GM12891 (cell line): ENCODE results near the gene SNX32.
A peak's percentile ranks its signal among the peaks of the same experiment; 100 is the strongest.

Source experiments
- DNase-seq: peaks from one replicate; pipeline ENCODE4 v3.0.0; 2011; ENCODE audit warnings: low spot score; ENCODE audit not compliant: insufficient read length
- FAIRE-seq: peaks from 2 replicates; lab custom pipeline; 2011; peaks lifted over from hg19 to GRCh38; lab: Jason Lieb, UNC
- PAX5 ChIP-seq: IDR thresholded peaks from 2 replicates; pipeline ENCODE4 v1.6.1; 2011; ENCODE audit warnings: low read length, moderate library complexity, mild to moderate bottlenecking; ENCODE audit not compliant: insufficient read depth, severe bottlenecking
- POLR2A ChIP-seq: IDR thresholded peaks from 2 replicates; pipeline ENCODE4 v1.6.1; 2011; ENCODE audit warnings: low read depth, low read length, control low read depth
- POLR2AphosphoS5 ChIP-seq: IDR thresholded peaks from 2 replicates; pipeline ENCODE4 v1.6.1; 2011; ENCODE audit warnings: low read depth, low read length, control low read depth
- POU2F2 ChIP-seq: IDR thresholded peaks from 2 replicates; pipeline ENCODE4 v1.6.1; 2011; ENCODE audit warnings: low read depth, mild to moderate bottlenecking, control low read depth, low read length, moderate library complexity
- SPI1 ChIP-seq: IDR thresholded peaks from 2 replicates; pipeline ENCODE4 v1.6.1; 2011; ENCODE audit warnings: low read depth, low read length, control low read depth
- TAF1 ChIP-seq: IDR thresholded peaks from 2 replicates; pipeline ENCODE4 v1.6.1; 2011; ENCODE audit warnings: low read depth, low read length, control low read depth

The SNX32 gene

GRCh38 chr11:65810046-65810868 lies 23.5 kb upstream of the SNX32 start:
- FAIRE-seq (peak; percentile 79), DNase-seq (no peak)
- TF ChIP-seq POLR2A, result no peak
- peak; percentile 59; the same call in 1 of the 2 replicates for TF ChIP-seq POU2F2

GRCh38 chr11:65811764-65812475 lies 21.8 kb upstream of the SNX32 start:
- DNase-seq, result no peak
- FAIRE-seq, result no peak
- TF ChIP-seq PAX5 (no peak), SPI1 (no peak), POLR2A (no peak), TAF1 (no peak), POLR2AphosphoS5 (no peak), POU2F2 (no peak)

- DNase-seq (no peak), FAIRE-seq (no peak)
- TF ChIP-seq POLR2A (no peak), PAX5 (no peak), SPI1 (no peak), TAF1 (no peak), POU2F2 (no peak), POLR2AphosphoS5 (no peak)
Observed at GRCh38 chr11:65814131-65814985, 19.4 kb upstream of the SNX32 start.

- DNase-seq (no peak), FAIRE-seq (no peak)
- TF ChIP-seq SPI1 (no peak), POU2F2 (no peak), POLR2AphosphoS5 (no peak), TAF1 (no peak), POLR2A (no peak), PAX5 (no peak)
Observed at GRCh38 chr11:65814986-65815565, 18.7 kb upstream of the SNX32 start.

DNA sequence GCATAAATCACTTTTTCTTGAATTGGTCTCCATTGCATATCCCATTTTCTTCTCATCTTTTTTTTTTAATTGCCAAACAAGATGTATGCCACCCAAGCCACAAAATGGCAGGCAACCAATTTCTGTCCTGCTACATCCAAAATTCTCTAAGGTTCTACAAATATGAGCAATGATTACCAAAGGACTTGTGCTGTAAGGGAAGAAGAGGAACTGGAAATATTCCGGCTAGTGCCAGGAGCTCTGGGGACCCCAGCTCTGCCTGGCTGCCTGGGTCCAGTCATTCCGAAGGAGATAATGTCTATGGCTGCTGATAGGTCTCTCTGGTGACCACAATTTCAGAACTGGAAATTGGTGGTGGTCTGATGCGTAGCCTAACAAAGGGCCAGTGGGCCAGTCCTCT lies 17.1 kb upstream of the SNX32 start:
- DNase-seq, result no peak
- TF ChIP-seq POLR2AphosphoS5 (no peak), TAF1 (no peak), PAX5 (no peak), SPI1 (no peak), POU2F2 (no peak), POLR2A (no peak)
- no peak for FAIRE-seq

GRCh38 chr11:65817312-65817834 lies 16.4 kb upstream of the SNX32 start:
- TF ChIP-seq TAF1, result no peak
- TF ChIP-seq SPI1, result no peak
- no peak for TF ChIP-seq POLR2A
- TF ChIP-seq POU2F2, result no peak
- TF ChIP-seq PAX5, result no peak
- no peak for TF ChIP-seq POLR2AphosphoS5
- FAIRE-seq (no peak), DNase-seq (no peak)

DNA sequence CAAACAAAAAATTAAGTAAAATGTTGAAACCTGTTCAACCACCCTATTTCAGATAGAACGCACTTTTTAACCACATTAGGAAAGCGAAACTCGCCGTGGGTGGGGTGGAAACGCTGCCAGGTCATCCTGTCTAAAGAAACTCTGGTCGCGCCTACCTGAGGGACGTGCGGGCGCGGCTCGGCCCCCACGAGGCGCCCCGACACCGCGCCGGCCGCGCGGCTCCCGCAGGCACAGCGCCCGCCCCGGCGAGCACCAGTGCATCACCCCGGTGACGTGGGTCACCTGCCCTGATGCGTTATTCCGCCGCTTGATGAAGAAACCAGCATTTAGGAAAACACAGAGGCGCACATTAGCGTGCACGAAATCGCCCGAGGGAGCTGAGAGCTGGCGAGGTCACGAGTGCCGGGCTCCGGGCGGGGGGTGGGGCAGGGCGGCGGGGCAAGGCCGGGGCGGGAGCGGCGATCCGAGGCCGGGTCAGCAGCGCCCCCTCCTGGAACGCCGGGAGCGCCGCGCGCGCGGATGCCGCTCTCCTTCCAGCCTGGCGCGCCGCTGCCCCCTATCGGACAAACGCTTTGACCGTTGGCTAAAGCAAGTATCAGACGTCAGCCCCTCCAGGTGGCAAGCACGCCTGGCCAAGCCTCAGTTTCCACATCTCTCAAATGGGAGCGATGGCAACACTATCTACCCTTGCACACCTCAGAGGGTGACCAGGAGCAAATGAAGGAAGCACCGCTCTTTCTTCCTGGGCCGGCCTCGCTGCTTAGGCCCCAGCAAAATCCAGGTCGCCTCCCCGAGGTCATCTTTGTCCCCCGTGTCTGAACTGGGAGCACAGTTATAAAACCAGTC lies 15.7 kb upstream of the SNX32 start:
- peak; percentile 97 for FAIRE-seq
- TF ChIP-seq POLR2AphosphoS5 (no peak), PAX5 (peak; percentile 59), SPI1 (no peak)
- DNase-seq, result peak; percentile 95

- DNase-seq (no peak), FAIRE-seq (no peak)
- TF ChIP-seq POU2F2, result no peak
- no peak for TF ChIP-seq POLR2AphosphoS5
- TF ChIP-seq TAF1, result no peak
- no peak for TF ChIP-seq POLR2A
Observed at GRCh38 chr11:65821107-65821506, 12.7 kb upstream of the SNX32 start.
